T-helper 17 cell (primary cell): Measurements from ENCODE around the gene BDH1. TPM values are rescaled to one million over a fixed set of nuclear protein-coding genes. Genes with fewer than 3 reads are reported as not detected.

ENCODE experiments used
- ATAC-seq: fragments of 150-1000 bp; cut with Tn5 transposase; 2 replicates; pipeline ENCODE4 v1.10.0; 2021; ENCODE audit warnings: mild to moderate bottlenecking, moderate library complexity
- DNase-seq, 3 donors: peaks; one replicate each; pipeline versions ENCODE4 v3.0.0 to v3.0.0-alpha.2; 2020 to 2021
- H3K9me3 ChIP-seq: one replicate; pipeline ENCODE4 v1.7.0; 2013; ENCODE audit warnings: low read length, mild to moderate bottlenecking; ENCODE audit not compliant: control insufficient read depth, poor library complexity, severe bottlenecking
- H3K27ac Mint-ChIP-seq: one replicate; pipeline ENCODE4 v1.8.0; 2022; ENCODE audit warnings: mild to moderate bottlenecking, moderate library complexity, mixed read lengths
- H3K27me3 Mint-ChIP-seq: one replicate; pipeline ENCODE4 v1.8.0; 2022; ENCODE audit warnings: mixed read lengths
- H3K36me3 Mint-ChIP-seq: one replicate; pipeline ENCODE4 v1.8.0; 2022; ENCODE audit warnings: low read depth, mixed read lengths
- H3K4me1 Mint-ChIP-seq: one replicate; pipeline ENCODE4 v1.8.0; 2022; ENCODE audit warnings: mild to moderate bottlenecking, mixed read lengths
- H3K4me3 Mint-ChIP-seq: one replicate; pipeline ENCODE4 v1.8.0; 2022; ENCODE audit warnings: mild to moderate bottlenecking, moderate library complexity, mixed read lengths
- total RNA-seq, 4 donors: library from RNA in 2 of 4; stranded (reverse) in 2 of 4; gene quantifications; one replicate each; pipeline ENCODE4 v1.2.3 and lab custom pipeline; 2022 to 2026

The BDH1 gene
- total RNA-seq, 2 donors from 2014 or later, result 20.7 to 22.4 TPM

GRCh38 chr3:197508461-197508860 lies 47.3 kb downstream of the BDH1 start:
- no peak overlapping the region for H3K4me3 Mint-ChIP-seq
- no peak overlapping the region for H3K27ac Mint-ChIP-seq
- H3K9me3 ChIP-seq, result no peaks in the 10 kb centered on the region
- H3K36me3 Mint-ChIP-seq, result peaks cover 2% of the 10 kb centered on the region
- ATAC-seq (no peak), DNase-seq (no peak)
- H3K4me1 Mint-ChIP-seq, result peaks cover 4% of the 10 kb centered on the region
- H3K27me3 Mint-ChIP-seq, result no peaks in the 10 kb centered on the region

GRCh38 chr3:197508051-197508451 lies 47.7 kb downstream of the BDH1 start:
- no peaks in the 10 kb centered on the region for H3K9me3 ChIP-seq
- H3K27me3 Mint-ChIP-seq, result no peaks in the 10 kb centered on the region
- H3K4me3 Mint-ChIP-seq, result no peak overlapping the region
- H3K4me1 Mint-ChIP-seq, result peaks cover 4% of the 10 kb centered on the region
- peaks cover 2% of the 10 kb centered on the region for H3K36me3 Mint-ChIP-seq
- H3K27ac Mint-ChIP-seq, result no peak overlapping the region
- DNase-seq, result no peak
- no peak for ATAC-seq

DNA sequence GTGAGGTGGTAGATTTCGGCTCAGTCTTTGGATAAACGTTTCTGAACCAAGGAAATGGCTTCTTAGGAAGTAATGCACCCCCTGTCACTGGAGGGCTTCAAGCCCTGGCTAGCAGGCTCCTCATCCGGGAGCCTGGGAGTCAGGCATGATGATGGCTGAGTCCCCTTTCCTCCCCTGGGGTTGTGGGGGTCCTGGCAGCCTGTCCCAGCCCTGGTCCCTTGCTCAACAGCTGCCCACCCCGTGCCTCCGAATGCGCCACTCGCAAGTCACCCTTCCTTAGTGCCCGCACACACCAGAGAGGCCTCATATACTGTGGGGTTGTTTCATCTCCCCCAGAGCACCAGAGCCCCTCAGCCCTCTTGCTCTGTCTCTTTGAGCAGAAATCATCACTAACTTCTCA lies 48.2 kb downstream of the BDH1 start:
- Mint-ChIP-seq H3K4me1 (peaks cover 4% of the 10 kb centered on the region), H3K27ac (no peak overlapping the region), H3K4me3 (no peak overlapping the region), H3K36me3 (peaks cover 2% of the 10 kb centered on the region), H3K27me3 (no peaks in the 10 kb centered on the region)
- no peaks in the 10 kb centered on the region for H3K9me3 ChIP-seq
- no peak for ATAC-seq
- DNase-seq, result no peak

- Mint-ChIP-seq H3K27ac (no peak overlapping the region), H3K4me1 (peaks cover 4% of the 10 kb centered on the region), H3K4me3 (no peak overlapping the region), H3K27me3 (no peaks in the 10 kb centered on the region), H3K36me3 (no peaks in the 10 kb centered on the region)
- DNase-seq (no peak), ATAC-seq (no peak)
- H3K9me3 ChIP-seq, result no peaks in the 10 kb centered on the region
Measured at GRCh38 chr3:197507081-197507480, 48.7 kb downstream of the BDH1 start.

- no peaks in the 10 kb centered on the region for H3K9me3 ChIP-seq
- no peak overlapping the region for H3K27ac Mint-ChIP-seq
- ATAC-seq (no peak), DNase-seq (no peak)
- peaks cover 4% of the 10 kb centered on the region for H3K4me1 Mint-ChIP-seq
- H3K4me3 Mint-ChIP-seq, result no peak overlapping the region
- H3K36me3 Mint-ChIP-seq, result no peaks in the 10 kb centered on the region
- H3K27me3 Mint-ChIP-seq, result no peaks in the 10 kb centered on the region
Measured at GRCh38 chr3:197505796-197506548, 49.8 kb downstream of the BDH1 start.

GRCh38 chr3:197504641-197505121 lies 51.1 kb downstream of the BDH1 start:
- H3K27ac Mint-ChIP-seq, result no peak overlapping the region
- H3K27me3 Mint-ChIP-seq, result no peaks in the 10 kb centered on the region
- no peak overlapping the region for H3K4me3 Mint-ChIP-seq
- no peaks in the 10 kb centered on the region for H3K36me3 Mint-ChIP-seq
- no peaks in the 10 kb centered on the region for H3K9me3 ChIP-seq
- no peak for DNase-seq
- peaks cover 3% of the 10 kb centered on the region for H3K4me1 Mint-ChIP-seq
- no peak for ATAC-seq

- ATAC-seq, result no peak
- H3K27ac Mint-ChIP-seq, result no peak overlapping the region
Measured at GRCh38 chr3:197504229-197504628, 51.5 kb downstream of the BDH1 start.

GRCh38 chr3:197503652-197504051 lies 52.1 kb downstream of the BDH1 start:
- ATAC-seq, result no peak
- no peaks in the 10 kb centered on the region for H3K36me3 Mint-ChIP-seq

More at GRCh38 chr3:197504229-197504628, 51.5 kb downstream of the BDH1 start:
- Mint-ChIP-seq H3K4me1 (peaks cover 3% of the 10 kb centered on the region), H3K4me3 (no peak overlapping the region), H3K27me3 (no peaks in the 10 kb centered on the region), H3K36me3 (no peaks in the 10 kb centered on the region)
- no peak for DNase-seq
- no peaks in the 10 kb centered on the region for H3K9me3 ChIP-seq

DNA sequence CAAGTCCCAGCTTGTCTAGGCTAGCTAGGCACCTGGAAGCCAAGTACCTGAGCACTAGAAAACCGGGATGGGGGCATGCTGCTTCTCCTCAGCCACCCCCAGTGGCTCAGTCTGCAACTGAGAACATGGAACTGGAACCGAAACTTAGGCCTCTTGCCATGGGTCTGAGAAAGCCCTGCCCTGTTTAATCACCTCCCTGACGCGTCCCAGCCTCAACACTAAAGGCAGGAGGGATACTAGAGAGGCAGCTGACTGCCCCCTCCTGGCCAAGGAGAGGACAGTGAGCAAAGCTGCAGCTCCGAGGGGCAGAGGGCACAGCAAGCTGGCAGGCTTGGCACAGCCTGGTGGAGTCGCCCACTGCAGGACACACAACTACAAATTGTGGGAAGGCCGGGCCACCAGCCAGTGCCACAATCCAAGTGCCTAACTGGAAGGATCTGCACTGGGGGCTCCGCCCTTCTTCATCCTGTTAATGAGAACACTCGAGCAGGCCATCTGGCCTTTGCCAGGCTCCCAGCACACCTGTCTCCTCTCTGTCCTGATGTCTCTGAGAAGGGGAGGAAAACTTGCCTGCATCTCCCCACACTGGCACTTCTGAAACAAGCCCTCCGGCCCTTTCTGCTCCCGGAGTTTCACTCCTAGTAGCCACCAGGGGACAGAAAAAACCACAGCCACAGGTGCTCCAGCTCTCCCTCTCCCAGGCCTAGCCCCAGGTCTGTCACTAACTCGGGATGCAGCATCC lies 53.7 kb downstream of the BDH1 start:
- ATAC-seq (peak; percentile 58), DNase-seq (no peak)
- Mint-ChIP-seq H3K4me3 (no peak overlapping the region), H3K27me3 (no peaks in the 10 kb centered on the region), H3K4me1 (peaks cover 3% of the 10 kb centered on the region), H3K36me3 (no peaks in the 10 kb centered on the region), H3K27ac (peak overlapping the region; percentile 16)
- H3K9me3 ChIP-seq, result no peaks in the 10 kb centered on the region

More at GRCh38 chr3:197503652-197504051, 52.1 kb downstream of the BDH1 start:
- no peaks in the 10 kb centered on the region for H3K27me3 Mint-ChIP-seq
- no peak for DNase-seq
- H3K9me3 ChIP-seq, result no peaks in the 10 kb centered on the region
- no peak overlapping the region for H3K4me3 Mint-ChIP-seq
- no peak overlapping the region for H3K27ac Mint-ChIP-seq
- peaks cover 3% of the 10 kb centered on the region for H3K4me1 Mint-ChIP-seq

GRCh38 chr3:197501496-197501878 lies 54.3 kb downstream of the BDH1 start:
- no peak overlapping the region for H3K27ac Mint-ChIP-seq
- no peak for ATAC-seq

DNA sequence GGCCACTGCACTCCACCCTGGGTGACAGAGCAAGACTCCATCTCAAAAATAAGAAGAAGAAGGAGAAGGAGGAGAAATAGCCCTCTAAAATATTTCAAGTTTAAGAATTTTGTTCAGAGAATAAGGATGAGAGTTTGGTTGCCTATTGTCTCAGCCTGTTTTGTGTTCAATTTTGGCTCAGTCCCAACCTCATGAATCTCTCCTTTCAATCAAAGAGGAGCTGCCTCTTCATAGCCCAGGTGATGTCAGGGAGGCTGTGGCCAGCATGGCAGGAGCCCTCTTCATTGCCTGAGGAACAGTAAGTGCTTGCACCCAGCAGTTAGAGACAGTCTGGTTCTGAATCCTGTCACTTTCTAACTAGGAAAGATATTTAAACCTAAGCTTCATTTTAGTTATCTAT lies 55.0 kb downstream of the BDH1 start:
- Mint-ChIP-seq H3K4me3 (no peak overlapping the region), H3K4me1 (peaks cover 3% of the 10 kb centered on the region), H3K36me3 (no peaks in the 10 kb centered on the region), H3K27me3 (no peaks in the 10 kb centered on the region), H3K27ac (no peak overlapping the region)
- DNase-seq (no peak), ATAC-seq (no peak)
- H3K9me3 ChIP-seq, result no peaks in the 10 kb centered on the region

More at GRCh38 chr3:197501496-197501878, 54.3 kb downstream of the BDH1 start:
- DNase-seq, result no peak
- Mint-ChIP-seq H3K27me3 (no peaks in the 10 kb centered on the region), H3K4me3 (no peak overlapping the region), H3K36me3 (no peaks in the 10 kb centered on the region), H3K4me1 (peaks cover 3% of the 10 kb centered on the region)
- H3K9me3 ChIP-seq, result no peaks in the 10 kb centered on the region

DNA sequence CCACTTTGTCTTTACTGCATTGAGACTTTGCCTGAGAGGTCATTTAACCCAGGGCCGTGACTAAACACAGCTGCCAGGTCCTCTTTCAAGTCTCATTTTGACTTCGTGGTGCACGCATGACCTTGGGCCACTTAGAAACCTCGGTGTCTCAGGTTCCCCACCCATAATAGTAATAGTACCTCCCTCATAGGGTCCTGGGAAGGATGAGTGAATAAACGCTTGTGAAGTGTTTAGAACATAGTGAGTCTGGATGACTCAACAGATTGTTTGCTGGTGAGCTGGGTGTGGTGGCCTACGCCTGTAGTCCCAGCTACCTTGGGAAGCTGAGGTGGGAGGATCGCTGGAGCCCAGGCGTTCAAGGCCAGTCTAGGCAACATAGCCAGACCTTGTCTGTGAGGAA lies 56.3 kb downstream of the BDH1 start:
- no peak for DNase-seq
- H3K27ac Mint-ChIP-seq, result no peak overlapping the region
- H3K36me3 Mint-ChIP-seq, result no peaks in the 10 kb centered on the region
- H3K9me3 ChIP-seq, result no peaks in the 10 kb centered on the region
- no peak overlapping the region for H3K4me3 Mint-ChIP-seq
- no peak for ATAC-seq
- H3K27me3 Mint-ChIP-seq, result peaks cover 8% of the 10 kb centered on the region
- peaks cover 3% of the 10 kb centered on the region for H3K4me1 Mint-ChIP-seq

- H3K4me1 Mint-ChIP-seq, result peaks cover 3% of the 10 kb centered on the region
- no peak overlapping the region for H3K27ac Mint-ChIP-seq
- peaks cover 16% of the 10 kb centered on the region for H3K27me3 Mint-ChIP-seq
- no peaks in the 10 kb centered on the region for H3K9me3 ChIP-seq
- no peak for DNase-seq
- no peaks in the 10 kb centered on the region for H3K36me3 Mint-ChIP-seq
- ATAC-seq, result no peak
- H3K4me3 Mint-ChIP-seq, result no peak overlapping the region
Measured at GRCh38 chr3:197498499-197499241, 57.1 kb downstream of the BDH1 start.
